DND-41 (cell line): ENCODE results near the gene ADGRF5.

Source experiments
- CTCF ChIP-seq: IDR thresholded peaks from 2 replicates; pipeline ENCODE4 v1.5.1; 2012; ENCODE audit warnings: borderline replicate concordance, low read length, moderate library complexity, mild to moderate bottlenecking; ENCODE audit not compliant: poor library complexity, severe bottlenecking; ENCODE audit errors: extremely low read depth
- EZH2 ChIP-seq: IDR thresholded peaks from 3 replicates; pipeline ENCODE4 v1.6.1; 2012; ENCODE audit warnings: borderline replicate concordance, low read depth, mild to moderate bottlenecking, moderate library complexity, low read length, inconsistent platforms; ENCODE audit not compliant: severe bottlenecking

GRCh38 chr6:46888578-46888977 is 33.2 kb downstream of the ADGRF5 start:
- TF ChIP-seq CTCF (no peak), EZH2 (no peak)
